Thymus (tissue), 11 donors: ENCODE data around the gene NAT9. TPM values are rescaled to one million over a fixed set of nuclear protein-coding genes. Genes with fewer than 3 reads are reported as not detected.

Experiments used
- DNase-seq, 9 donors: peaks; one replicate each; pipeline ENCODE4 v3.0.0-alpha.2; 2013; ENCODE audit warnings: low spot score in 9 of 9, low read depth in 6 of 9, missing footprints in 1 of 9
- H3K27ac ChIP-seq, 2 donors: one replicate each; pipeline ENCODE4 v1.5.1; 2013; ENCODE audit warnings: control low read depth in 1 of 2, low read depth in 1 of 2, low read length in 1 of 2, mild to moderate bottlenecking in 1 of 2, moderate library complexity in 1 of 2
- H3K27me3 ChIP-seq, 2 donors: one replicate each; pipeline ENCODE4 v1.5.1; 2013; ENCODE audit warnings: low read length in 1 of 2; ENCODE audit not compliant: control insufficient read depth in 2 of 2, insufficient read depth in 1 of 2
- H3K36me3 ChIP-seq, 2 donors: one replicate each; pipeline ENCODE4 v1.5.1; 2013; ENCODE audit warnings: low read length in 1 of 2, mild to moderate bottlenecking in 1 of 2, moderate library complexity in 1 of 2; ENCODE audit not compliant: control insufficient read depth in 2 of 2, insufficient read depth in 2 of 2
- H3K4me1 ChIP-seq, 2 donors: one replicate each; pipeline ENCODE4 v1.5.1; 2013; ENCODE audit warnings: low read length in 2 of 2; ENCODE audit not compliant: control insufficient read depth in 2 of 2, insufficient read depth in 2 of 2
- H3K4me3 ChIP-seq, 2 donors: one replicate each; pipeline ENCODE4 v1.5.1; 2013; ENCODE audit warnings: low read length in 2 of 2, control low read depth in 1 of 2, mild to moderate bottlenecking in 1 of 2
- H3K9me3 ChIP-seq, 2 donors: one replicate each; pipeline ENCODE4 v1.5.1; 2013; ENCODE audit warnings: low read length in 1 of 2, mild to moderate bottlenecking in 1 of 2; ENCODE audit not compliant: control insufficient read depth in 2 of 2, insufficient read depth in 1 of 2
- WGBS: extraction: QIAGEN DNeasy Blood & Tissue Kit; methylation state at CpG from one replicate; pipeline ENCODE4 v1.1.7; 2013; 5-methylcytosine and 5-hydroxymethylcytosine counted together
- polyA plus RNA-seq: library from polyadenylated mRNA; stranded (reverse); fragments of 200-250 nt; gene quantifications from one replicate; pipeline ENCODE4 v1.2.3, GENCODE V29; 2013
- total RNA-seq: library from RNA; stranded (reverse); fragments of 120-200 nt; gene quantifications from one replicate; pipeline ENCODE4 v1.2.4, GENCODE V29; 2013
- donor health status: healthy.

NAT9 gene
- total and polyA plus RNA-seq, 2 donors = 17.8 to 31.1 TPM

DNA sequence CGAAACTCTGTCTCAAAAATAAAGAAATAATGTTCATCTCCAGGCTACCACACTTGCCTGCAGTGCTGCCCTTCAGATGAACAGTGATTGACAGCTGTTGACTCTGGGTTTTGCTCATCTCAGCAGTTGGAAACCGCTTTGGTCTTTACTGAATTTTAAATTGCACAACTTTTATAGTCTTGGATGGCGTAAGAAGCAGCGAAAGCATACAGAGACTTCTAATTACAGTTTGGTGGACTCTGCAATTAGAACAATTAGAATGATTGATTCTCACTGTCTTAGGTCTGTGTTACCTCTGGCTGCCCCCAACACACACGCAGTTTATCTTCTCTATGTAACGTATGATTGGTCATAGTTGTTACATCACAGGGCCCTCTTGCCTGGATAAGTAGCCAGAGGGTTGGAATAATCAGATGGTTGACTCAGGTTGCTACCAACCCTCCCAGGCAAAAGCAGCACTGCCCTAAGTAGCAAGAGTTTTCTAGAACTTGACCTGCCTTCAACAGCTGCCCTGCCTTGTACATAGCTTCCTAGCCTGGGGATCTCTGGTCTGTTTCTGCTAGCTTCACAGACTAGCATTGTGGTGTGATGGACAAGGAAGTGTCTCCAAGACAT, 1.9 kb upstream of the NAT9 start:
- peaks cover 15 to 44% of the 10 kb centered on the region in 2 donors for H3K4me1 ChIP-seq

DNA sequence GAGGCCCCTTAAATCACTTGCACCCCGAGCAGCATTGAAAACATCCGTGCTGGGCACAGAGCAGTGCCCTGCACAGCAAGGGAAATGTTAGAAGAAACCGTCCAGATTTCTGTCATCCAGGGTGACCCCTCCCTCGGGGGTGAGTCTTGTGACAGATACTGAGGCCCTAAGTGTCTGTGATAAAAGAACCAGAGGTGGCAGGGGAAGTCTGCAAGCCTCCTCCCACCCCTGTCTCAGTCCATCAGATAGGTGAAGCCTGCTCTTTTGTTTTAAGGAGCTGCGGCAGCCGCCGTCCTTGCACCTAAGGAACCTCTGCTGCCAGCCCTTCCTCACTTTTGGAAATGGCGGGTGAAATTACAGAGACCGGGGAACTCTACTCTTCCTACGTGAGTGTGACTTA, 845 bp upstream of the NAT9 start:
- no peak for DNase-seq
- 50% methylated on average over 10 of the region's 10 CpGs for WGBS
- Histone ChIP-seq H3K4me3 (peak overlapping the region; percentile 68 to 81), H3K27ac (no peak overlapping the region), H3K9me3 (no peaks in the 10 kb centered on the region), H3K27me3 (no peaks in the 10 kb centered on the region), H3K4me1 (peaks cover 15 to 44% of the 10 kb centered on the region in 2 donors), H3K36me3 (peaks cover 17 to 29% of the 10 kb centered on the region in 2 donors)

More for the DNA sequence above, 1.9 kb upstream of the NAT9 start:
- no peaks in the 10 kb centered on the region for H3K9me3 ChIP-seq
- no peaks in the 10 kb centered on the region for H3K27me3 ChIP-seq
- DNase-seq = no peak
- peaks cover 10 to 19% of the 10 kb centered on the region in 2 donors for H3K36me3 ChIP-seq
- WGBS = 98% methylated on average over 6 of the region's 6 CpGs
- no peak overlapping the region for H3K27ac ChIP-seq
- no peak overlapping the region for H3K4me3 ChIP-seq

DNA sequence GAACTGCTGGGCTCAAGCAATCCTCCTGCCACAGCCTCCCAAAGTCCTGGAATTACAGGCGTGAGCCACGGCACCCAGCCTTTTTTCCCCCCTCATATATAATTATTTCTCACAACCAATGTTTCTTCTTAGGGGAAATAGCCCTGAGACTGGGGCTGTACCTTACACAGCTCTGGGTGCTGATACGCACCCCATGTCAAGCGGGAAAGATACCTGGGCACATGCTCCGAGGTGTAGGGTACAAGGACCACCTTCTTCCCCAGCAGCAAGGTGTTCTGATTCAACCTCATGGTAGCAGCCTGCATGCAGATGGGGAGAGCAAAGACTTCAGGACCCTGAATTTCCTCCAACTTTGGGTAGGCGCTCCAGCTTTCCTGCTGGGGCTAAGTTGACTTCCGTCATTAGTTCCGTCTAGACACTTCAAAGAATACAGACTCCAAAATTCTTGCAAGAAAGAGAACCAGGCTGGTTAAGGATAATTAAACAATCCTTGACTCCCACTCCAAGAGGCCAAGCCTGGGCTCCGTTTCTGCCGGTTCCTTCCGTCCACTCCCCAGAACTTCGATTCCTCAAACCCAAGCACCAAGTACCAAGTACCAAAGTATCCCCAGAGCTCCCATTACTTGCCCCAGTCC, 619 bp downstream of the NAT9 start:
- Histone ChIP-seq H3K4me3 (peak overlapping the region; percentile 68 to 81), H3K27me3 (no peaks in the 10 kb centered on the region), H3K9me3 (no peaks in the 10 kb centered on the region), H3K4me1 (peaks cover 15 to 38% of the 10 kb centered on the region in 2 donors), H3K36me3 (peaks cover 30% of the 10 kb centered on the region in 2 donors), H3K27ac (peak overlapping the region in 1 of 2 donors; percentile 58)
- 41% methylated on average over 12 of the region's 12 CpGs for WGBS
- DNase-seq = peak in 1 of 9 donors; percentile 22

DNA sequence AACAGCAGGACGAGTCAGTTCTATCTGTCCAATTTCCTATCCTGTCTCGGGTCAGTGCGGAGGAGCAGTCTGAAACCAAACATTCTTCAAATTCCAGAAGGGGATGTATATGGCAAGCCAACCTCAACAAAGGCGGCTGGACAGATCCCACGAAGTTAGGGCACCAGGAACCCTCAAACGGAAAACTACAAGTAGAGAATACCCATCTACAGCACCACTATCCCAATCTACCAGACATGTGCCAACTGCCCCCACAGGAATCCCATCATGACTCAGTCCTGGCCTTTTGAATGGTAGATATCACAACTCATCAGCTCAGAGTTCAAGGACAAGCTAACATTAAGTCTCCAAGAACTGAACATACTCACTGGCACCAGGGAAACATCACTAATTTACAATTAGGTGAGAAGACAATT, 2.3 kb downstream of the NAT9 start:
- Histone ChIP-seq H3K4me3 (no peak overlapping the region), H3K4me1 (peaks cover 13 to 25% of the 10 kb centered on the region in 2 donors), H3K27me3 (no peaks in the 10 kb centered on the region), H3K27ac (no peak overlapping the region), H3K36me3 (peaks cover 35 to 45% of the 10 kb centered on the region in 2 donors), H3K9me3 (no peaks in the 10 kb centered on the region)
- 95% methylated on average over 6 of the region's 6 CpGs for WGBS
- DNase-seq = no peak

DNA sequence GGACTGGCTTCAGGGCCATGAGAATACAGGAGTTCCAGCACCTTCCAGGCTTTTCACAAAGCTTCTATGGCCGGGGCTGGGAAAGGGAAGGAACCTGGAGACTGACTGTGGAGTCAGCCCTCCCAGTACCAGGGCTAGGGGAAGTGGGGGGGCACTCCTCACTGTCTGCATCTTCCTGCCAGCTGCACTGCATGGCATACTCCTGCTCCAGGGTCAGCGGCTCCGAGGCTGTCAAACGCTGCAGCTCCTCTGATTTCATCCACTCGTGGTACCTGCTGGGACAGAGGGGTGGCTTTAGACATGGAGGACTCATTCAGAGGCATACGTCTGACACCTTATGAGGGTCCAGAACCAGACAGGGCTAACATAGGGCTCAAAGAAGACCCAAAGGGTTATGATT, 2.7 kb downstream of the NAT9 start:
- Histone ChIP-seq H3K4me3 (no peak overlapping the region), H3K27ac (no peak overlapping the region), H3K4me1 (peaks cover 13 to 25% of the 10 kb centered on the region in 2 donors), H3K9me3 (no peaks in the 10 kb centered on the region), H3K27me3 (no peaks in the 10 kb centered on the region), H3K36me3 (peaks cover 40 to 49% of the 10 kb centered on the region in 2 donors)
- DNase-seq = no peak
- WGBS = 94% methylated on average over 6 of the region's 6 CpGs

GRCh38 chr17:74772053-74772452, 4.1 kb downstream of the NAT9 start:
- peaks cover 53 to 62% of the 10 kb centered on the region in 2 donors for H3K36me3 ChIP-seq
- peaks cover 9 to 22% of the 10 kb centered on the region in 2 donors for H3K4me1 ChIP-seq
- no peak overlapping the region for H3K4me3 ChIP-seq
- H3K9me3 ChIP-seq = no peaks in the 10 kb centered on the region
- no peak for DNase-seq
- WGBS = 98% methylated on average over 13 of the region's 13 CpGs
- no peak overlapping the region for H3K27ac ChIP-seq
- H3K27me3 ChIP-seq = no peaks in the 10 kb centered on the region

- Histone ChIP-seq H3K36me3 (peaks cover 58 to 68% of the 10 kb centered on the region in 2 donors), H3K4me1 (peaks cover 5 to 16% of the 10 kb centered on the region in 2 donors), H3K9me3 (no peaks in the 10 kb centered on the region), H3K27ac (no peak overlapping the region), H3K27me3 (no peaks in the 10 kb centered on the region), H3K4me3 (no peak overlapping the region)
- 96% methylated on average over 9 of the region's 9 CpGs for WGBS
- DNase-seq = no peak
Measured at GRCh38 chr17:74771319-74771914, 4.7 kb downstream of the NAT9 start.

DNA sequence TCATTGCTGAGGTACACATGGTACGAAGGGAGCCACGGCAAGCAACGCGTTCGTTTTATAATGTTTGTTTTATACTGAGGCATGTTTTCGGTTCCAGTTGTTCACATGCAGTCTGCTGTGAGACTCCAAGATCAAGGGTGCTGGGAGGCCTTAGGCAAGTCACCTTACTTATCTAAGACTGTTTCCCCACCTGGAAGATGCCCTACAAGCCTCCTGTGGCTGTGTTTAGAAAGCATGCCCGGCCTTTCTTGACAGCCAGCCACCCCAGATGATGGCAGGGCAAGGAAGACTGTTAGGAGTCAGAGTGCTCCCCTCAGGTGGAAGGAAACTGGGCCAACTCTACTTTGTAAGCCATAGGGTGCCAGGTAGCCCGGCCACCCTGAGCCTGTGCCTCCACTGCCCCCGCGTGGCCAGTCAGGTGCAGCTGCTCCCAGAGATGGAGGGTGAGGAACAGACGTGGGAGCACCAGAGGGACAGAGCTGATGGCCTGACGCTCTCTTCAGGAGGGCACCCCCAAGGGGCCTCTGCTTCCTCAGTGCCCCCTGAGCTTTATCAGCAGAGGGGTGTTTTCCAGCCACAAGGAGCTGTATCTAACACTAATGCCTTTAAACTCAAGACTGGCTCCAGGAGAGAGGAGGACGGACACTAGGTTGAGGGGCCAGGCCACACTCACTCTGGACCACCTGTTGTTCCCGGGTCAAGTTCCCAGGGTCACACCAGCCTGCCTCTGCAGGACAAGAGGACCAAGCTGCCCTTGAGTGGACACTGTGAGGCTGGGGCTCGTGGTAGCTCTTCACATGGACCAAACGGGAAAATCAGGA, 5.4 kb downstream of the NAT9 start:
- Histone ChIP-seq H3K4me3 (no peak overlapping the region), H3K4me1 (peaks cover 5 to 15% of the 10 kb centered on the region in 2 donors), H3K27ac (peak overlapping the region in 1 of 2 donors; percentile 32), H3K27me3 (no peaks in the 10 kb centered on the region), H3K36me3 (peaks cover 60 to 71% of the 10 kb centered on the region in 2 donors), H3K9me3 (no peaks in the 10 kb centered on the region)
- 70% methylated on average over 16 of the region's 16 CpGs for WGBS
- peak in 3 of 9 donors; percentile 58 to 76 (median 74) for DNase-seq
